Measurements from ENCODE around the gene TTBK1. TPM values are rescaled to one million over a fixed set of nuclear protein-coding genes. Genes with fewer than 3 reads are reported as not detected.

The TTBK1 gene
- total and polyA plus RNA-seq, 2 donors (not counting 1 experiment from before 2014, with no cell fraction given), result 0.07 TPM; not detected in 1

- Histone ChIP-seq H3K4me3 (ENCODE audit: control extremely low read depth in 1 of 5, extremely low read depth in 1 of 5, insufficient read depth in 1 of 5, low read depth in 2 of 5, low read length in 4 of 5) (no peak overlapping the region), H4K20me1 (ENCODE audit: control insufficient read depth, insufficient read depth, low read length, poor library complexity, severe bottlenecking) (peaks cover 5% of the 10 kb centered on the region), H3K27ac (ENCODE audit: low read length in 2 of 2) (no peak overlapping the region), H3K4me2 (replicated peaks; ENCODE audit: low read depth, low read length, poor library complexity, severe bottlenecking) (no peak overlapping the region), H3K79me2 (ENCODE audit: control insufficient read depth, insufficient read depth, low read length) (no peaks in the 10 kb centered on the region), H3K9ac (ENCODE audit: low read length) (no peak overlapping the region), H3K9me3 (ENCODE audit: control extremely low read depth in 1 of 3, control insufficient read depth in 2 of 3, insufficient read depth in 1 of 3, low read length in 2 of 3) (no peaks in the 10 kb centered on the region), H3K27me3 (replicated peaks in 1 of 4; ENCODE audit: control extremely low read depth in 1 of 4, control insufficient read depth in 3 of 4, insufficient read depth in 4 of 4, low read length in 3 of 4) (peaks cover 0 to 37% (median 13%) of the 10 kb centered on the region in 4 experiments), H2AFZ (ENCODE audit: insufficient read depth, low read depth, low read length, poor library complexity, severe bottlenecking) (no peak overlapping the region), H3K4me1 (ENCODE audit: control insufficient read depth in 2 of 2, insufficient read depth in 2 of 2, low read length in 2 of 2) (peaks cover 16 to 19% of the 10 kb centered on the region in 2 donors), H3K36me3 (replicated peaks in 1 of 2; ENCODE audit: control extremely low read depth in 1 of 2, control insufficient read depth in 1 of 2, extremely low read depth in 1 of 2, insufficient read depth in 2 of 2, low read length in 1 of 2) (no peaks in the 10 kb centered on the region)
- intact Hi-C loops (cut with micrococcal nuclease), result no loop called here
- POLR2A ChIA-PET, result no interaction called here
- Mint-ChIP-seq H3K4me3 (no peak overlapping the region), H3K27me3 (peaks cover 35% of the 10 kb centered on the region), H3K4me1 (peaks cover 12% of the 10 kb centered on the region), H3K27ac (no peak overlapping the region), H3K9me3 (ENCODE audit: insufficient read depth) (no peaks in the 10 kb centered on the region)
- DNase-seq (no peak), ATAC-seq (ENCODE audit: low read depth) (no peak)
- CTCF ChIA-PET, result interaction anchor here (1.3 to 1.5 kb wide), 2 partner anchors 11 to 17 kb away, joined by 3 to 7 read pairs; no protein-coding TSS in a partner anchor
- TF ChIP-seq, protein P1, sequence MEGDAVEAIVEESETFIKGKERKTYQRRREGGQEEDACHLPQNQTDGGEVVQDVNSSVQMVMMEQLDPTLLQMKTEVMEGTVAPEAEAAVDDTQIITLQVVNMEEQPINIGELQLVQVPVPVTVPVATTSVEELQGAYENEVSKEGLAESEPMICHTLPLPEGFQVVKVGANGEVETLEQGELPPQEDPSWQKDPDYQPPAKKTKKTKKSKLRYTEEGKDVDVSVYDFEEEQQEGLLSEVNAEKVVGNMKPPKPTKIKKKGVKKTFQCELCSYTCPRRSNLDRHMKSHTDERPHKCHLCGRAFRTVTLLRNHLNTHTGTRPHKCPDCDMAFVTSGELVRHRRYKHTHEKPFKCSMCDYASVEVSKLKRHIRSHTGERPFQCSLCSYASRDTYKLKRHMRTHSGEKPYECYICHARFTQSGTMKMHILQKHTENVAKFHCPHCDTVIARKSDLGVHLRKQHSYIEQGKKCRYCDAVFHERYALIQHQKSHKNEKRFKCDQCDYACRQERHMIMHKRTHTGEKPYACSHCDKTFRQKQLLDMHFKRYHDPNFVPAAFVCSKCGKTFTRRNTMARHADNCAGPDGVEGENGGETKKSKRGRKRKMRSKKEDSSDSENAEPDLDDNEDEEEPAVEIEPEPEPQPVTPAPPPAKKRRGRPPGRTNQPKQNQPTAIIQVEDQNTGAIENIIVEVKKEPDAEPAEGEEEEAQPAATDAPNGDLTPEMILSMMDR (IDR thresholded peaks at IDR 0.05), result no peak
- no peak for TF ChIP-seq EZH2 (IDR thresholded peaks at IDR 0.05; ENCODE audit: borderline replicate concordance, insufficient read depth, low read depth, low read length, poor library complexity, severe bottlenecking)
- no CpG with 5 or more reads among the region's 2 CpGs for WGBS (ENCODE audit: insufficient coverage)
Observed at GRCh38 chr6:43280234-43280633, 37.0 kb downstream of the TTBK1 start.

DNA sequence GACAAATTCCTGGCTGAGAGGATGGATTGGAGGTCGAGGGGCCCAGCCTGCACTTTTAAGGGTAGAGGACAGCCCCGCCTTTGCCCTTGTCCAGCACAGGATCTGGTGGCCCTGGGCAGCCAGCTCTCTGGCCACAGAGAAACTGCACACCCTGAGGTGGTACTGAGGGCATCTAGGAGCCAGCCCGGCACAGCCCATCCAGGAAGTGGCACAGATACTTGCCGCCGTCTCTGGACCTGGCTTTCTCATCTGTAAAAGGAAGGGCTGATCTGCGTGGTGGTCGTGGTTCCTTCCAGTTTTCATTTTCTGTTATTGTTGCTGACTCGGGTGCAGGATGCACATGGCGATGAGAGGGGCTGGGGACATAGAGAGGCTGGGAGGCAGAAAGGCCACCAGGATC lies 38.8 kb downstream of the TTBK1 start:
- H3K4me3 ChIP-seq (ENCODE audit: control extremely low read depth in 1 of 5, extremely low read depth in 1 of 5, insufficient read depth in 1 of 5, low read depth in 2 of 5, low read length in 4 of 5), result no peak overlapping the region
- ATAC-seq (ENCODE audit: low read depth) (no peak), DNase-seq (no peak)
- 54% methylated on average over 9 of the region's 9 CpGs for WGBS (ENCODE audit: insufficient coverage)
- no peak overlapping the region for H3K9ac ChIP-seq (ENCODE audit: low read length)
- no peak overlapping the region for H3K4me2 ChIP-seq (replicated peaks; ENCODE audit: low read depth, low read length, poor library complexity, severe bottlenecking)
- no peak overlapping the region for H3K27ac Mint-ChIP-seq
- H3K27ac ChIP-seq (ENCODE audit: low read length in 2 of 2), result no peak overlapping the region
- intact Hi-C loops (cut with micrococcal nuclease), result no loop called here
- no peaks in the 10 kb centered on the region for H3K9me3 ChIP-seq (ENCODE audit: control extremely low read depth in 1 of 3, control insufficient read depth in 2 of 3, insufficient read depth in 1 of 3, low read length in 2 of 3)
- H3K9me3 Mint-ChIP-seq (ENCODE audit: insufficient read depth), result no peaks in the 10 kb centered on the region
- TF ChIP-seq, protein P1 (IDR thresholded peaks at IDR 0.05), result no peak
- TF ChIP-seq EZH2 (IDR thresholded peaks at IDR 0.05; ENCODE audit: borderline replicate concordance, insufficient read depth, low read depth, low read length, poor library complexity, severe bottlenecking), result no peak
- peaks cover 0 to 36% (median 14%) of the 10 kb centered on the region in 4 experiments for H3K27me3 ChIP-seq (replicated peaks in 1 of 4; ENCODE audit: control extremely low read depth in 1 of 4, control insufficient read depth in 3 of 4, insufficient read depth in 4 of 4, low read length in 3 of 4)
- no peaks in the 10 kb centered on the region for H3K36me3 ChIP-seq (replicated peaks in 1 of 2; ENCODE audit: control extremely low read depth in 1 of 2, control insufficient read depth in 1 of 2, extremely low read depth in 1 of 2, insufficient read depth in 2 of 2, low read length in 1 of 2)
- peaks cover 1% of the 10 kb centered on the region for H4K20me1 ChIP-seq (ENCODE audit: control insufficient read depth, insufficient read depth, low read length, poor library complexity, severe bottlenecking)
- no peak overlapping the region for H3K4me3 Mint-ChIP-seq
- H2AFZ ChIP-seq (ENCODE audit: insufficient read depth, low read depth, low read length, poor library complexity, severe bottlenecking), result no peak overlapping the region
- peaks cover 41% of the 10 kb centered on the region for H3K27me3 Mint-ChIP-seq
- no peaks in the 10 kb centered on the region for H3K79me2 ChIP-seq (ENCODE audit: control insufficient read depth, insufficient read depth, low read length)
- ChIA-PET CTCF (interaction anchor here (1.1 kb wide), 1 partner anchor 116 kb away, joined by 3 read pairs; no protein-coding TSS in a partner anchor), POLR2A (interaction anchor here (0.5 kb wide), 1 partner anchor 41 kb away, joined by 9 read pairs; no protein-coding TSS in a partner anchor)
- H3K4me1 ChIP-seq (ENCODE audit: control insufficient read depth in 2 of 2, insufficient read depth in 2 of 2, low read length in 2 of 2), result peaks cover under 1 to 1% of the 10 kb centered on the region in 2 donors
- peaks cover 7% of the 10 kb centered on the region for H3K4me1 Mint-ChIP-seq

Data from B cell (primary cell).